ENCODE data around the gene ARHGAP11A.
"Not testable (repeated sequence)": the region's sequence is repeated elsewhere in the genome, so short reads cannot be mapped to it uniquely, and the experiment has no call there.

- not testable (repeated sequence) for TF ChIP-seq CTCF (optimal IDR thresholded peaks at IDR 0.05 in 1 of 3, IDR thresholded peaks at IDR 0.05 in 1 of 3, conservative IDR thresholded peaks at IDR 0.05 in 1 of 3; ENCODE audit: extremely low read depth in 1 of 3, insufficient read depth in 2 of 3, low read length in 3 of 3); EZH2 (IDR thresholded peaks at IDR 0.05; ENCODE audit: low read length)
Measured at GRCh38 chr15:32610719-32611118, 4.6 kb upstream of the ARHGAP11A start.

Data from keratinocyte (primary cell).